ENCODE data around the gene PRRC2A.

PRRC2A gene

DNA sequence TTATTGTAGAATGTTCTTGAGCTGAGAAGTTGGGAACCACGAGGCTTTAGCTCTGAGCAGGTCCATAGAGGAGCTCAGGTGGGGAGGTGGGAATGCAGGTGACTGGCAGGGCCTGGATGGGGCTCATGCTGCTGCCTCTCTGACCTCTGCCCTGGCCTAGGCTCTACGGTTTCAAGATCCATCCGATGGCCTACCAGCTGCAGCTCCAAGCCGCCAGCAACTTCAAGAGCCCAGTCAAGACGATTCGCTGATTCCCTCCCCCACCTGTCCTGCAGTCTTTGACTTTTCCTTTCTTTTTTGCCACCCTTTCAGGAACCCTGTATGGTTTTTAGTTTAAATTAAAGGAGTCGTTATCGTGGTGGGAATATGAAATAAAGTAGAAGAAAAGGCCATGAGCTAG is 49.2 kb downstream of the PRRC2A start, which contains the start of gene LY6G5B:
Gene LY6G5B (plus strand): TSS at position 301 of the 400 bp plus-strand sequence. CDS start 975 bp downstream, outside the sequence.
- no peak for DNase-seq (ENCODE audit: low read depth)
- TF ChIP-seq, protein P1, sequence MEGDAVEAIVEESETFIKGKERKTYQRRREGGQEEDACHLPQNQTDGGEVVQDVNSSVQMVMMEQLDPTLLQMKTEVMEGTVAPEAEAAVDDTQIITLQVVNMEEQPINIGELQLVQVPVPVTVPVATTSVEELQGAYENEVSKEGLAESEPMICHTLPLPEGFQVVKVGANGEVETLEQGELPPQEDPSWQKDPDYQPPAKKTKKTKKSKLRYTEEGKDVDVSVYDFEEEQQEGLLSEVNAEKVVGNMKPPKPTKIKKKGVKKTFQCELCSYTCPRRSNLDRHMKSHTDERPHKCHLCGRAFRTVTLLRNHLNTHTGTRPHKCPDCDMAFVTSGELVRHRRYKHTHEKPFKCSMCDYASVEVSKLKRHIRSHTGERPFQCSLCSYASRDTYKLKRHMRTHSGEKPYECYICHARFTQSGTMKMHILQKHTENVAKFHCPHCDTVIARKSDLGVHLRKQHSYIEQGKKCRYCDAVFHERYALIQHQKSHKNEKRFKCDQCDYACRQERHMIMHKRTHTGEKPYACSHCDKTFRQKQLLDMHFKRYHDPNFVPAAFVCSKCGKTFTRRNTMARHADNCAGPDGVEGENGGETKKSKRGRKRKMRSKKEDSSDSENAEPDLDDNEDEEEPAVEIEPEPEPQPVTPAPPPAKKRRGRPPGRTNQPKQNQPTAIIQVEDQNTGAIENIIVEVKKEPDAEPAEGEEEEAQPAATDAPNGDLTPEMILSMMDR (IDR thresholded peaks at IDR 0.05; ENCODE audit: low read depth, low read length, missing control alignments) = no peak
- H3K4me3 ChIP-seq (ENCODE audit: low read depth, low read length) = no peak within 1 kb of the TSS

DNA sequence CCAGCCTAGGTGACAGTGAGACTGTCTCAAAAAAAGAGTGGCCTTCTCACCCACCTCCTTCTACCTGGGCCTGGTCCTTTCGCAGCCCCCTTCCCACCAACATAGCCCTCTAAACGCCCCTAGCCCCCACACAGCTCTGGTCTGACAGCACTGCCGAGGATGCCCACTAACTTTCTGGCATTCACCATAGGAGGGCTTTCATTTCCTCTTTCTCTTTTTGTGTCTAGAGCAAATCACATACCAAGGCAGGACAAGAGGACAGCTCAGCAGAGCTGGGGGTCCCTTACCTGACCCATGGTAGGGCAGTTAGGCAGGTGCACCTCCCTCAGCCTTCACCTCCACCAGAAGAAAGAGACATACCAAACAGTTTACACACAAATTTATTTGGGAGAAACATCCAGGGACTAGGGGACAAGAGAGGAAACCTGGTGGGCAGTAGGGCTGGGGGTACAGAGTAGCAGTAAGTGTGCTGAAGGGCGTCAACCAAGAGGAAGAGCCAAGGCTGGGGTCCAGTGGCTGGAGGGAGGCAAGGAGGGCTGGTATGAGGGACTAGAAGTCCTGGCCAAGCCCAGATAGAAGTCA is 55.9 kb downstream of the PRRC2A start:
- TF ChIP-seq, protein P1 (IDR thresholded peaks at IDR 0.05; ENCODE audit: low read depth, low read length, missing control alignments) = no peak
- no peak for DNase-seq (ENCODE audit: low read depth)
- H3K4me3 ChIP-seq (ENCODE audit: low read depth, low read length) = no peak overlapping the region

DNA sequence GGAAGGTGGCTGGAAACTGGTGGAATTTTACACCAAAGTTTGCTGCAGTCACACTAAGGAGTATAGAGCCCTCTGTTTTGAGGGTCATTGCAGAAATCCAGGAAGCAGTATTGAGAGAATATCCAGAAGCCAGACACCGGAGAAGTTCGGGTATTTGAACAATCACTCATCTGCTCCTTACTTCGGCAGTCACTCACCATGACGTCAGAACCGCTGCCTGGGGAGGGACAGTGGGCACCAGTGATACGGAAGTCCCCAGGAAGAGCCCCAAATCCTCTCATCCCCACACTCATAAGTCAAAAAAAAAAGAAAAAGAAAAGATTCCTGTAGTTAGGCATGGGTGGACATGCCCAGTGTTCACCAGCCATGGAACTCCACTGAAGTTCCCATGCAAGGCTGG is 56.4 kb downstream of the PRRC2A start:
- TF ChIP-seq, protein P1 (IDR thresholded peaks at IDR 0.05; ENCODE audit: low read depth, low read length, missing control alignments) = no peak
- H3K4me3 ChIP-seq (ENCODE audit: low read depth, low read length) = no peak overlapping the region
- DNase-seq (ENCODE audit: low read depth) = no peak

DNA sequence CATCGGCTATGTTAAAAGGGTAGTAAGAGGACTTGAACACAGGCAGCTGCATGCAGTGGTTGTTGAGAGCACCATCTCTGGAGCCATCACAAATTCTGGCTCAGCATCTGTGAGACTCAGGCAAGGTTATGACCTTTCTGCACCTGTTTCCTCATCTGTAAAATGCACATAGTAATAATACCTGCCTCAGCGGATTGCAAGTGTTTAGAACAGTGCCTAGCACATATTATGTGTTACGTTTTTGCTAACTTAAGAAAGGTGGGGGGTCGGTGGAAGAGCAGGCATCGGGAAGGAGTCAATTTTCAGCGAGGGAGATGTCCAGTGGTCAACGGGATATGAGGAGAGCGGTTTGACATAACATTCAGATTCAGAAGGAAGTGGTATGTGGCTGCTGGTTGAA is 57.4 kb downstream of the PRRC2A start:
- DNase-seq (ENCODE audit: low read depth) = no peak
- H3K4me3 ChIP-seq (ENCODE audit: low read depth, low read length) = no peak overlapping the region
- TF ChIP-seq, protein P1 (IDR thresholded peaks at IDR 0.05; ENCODE audit: low read depth, low read length, missing control alignments) = no peak

DNA sequence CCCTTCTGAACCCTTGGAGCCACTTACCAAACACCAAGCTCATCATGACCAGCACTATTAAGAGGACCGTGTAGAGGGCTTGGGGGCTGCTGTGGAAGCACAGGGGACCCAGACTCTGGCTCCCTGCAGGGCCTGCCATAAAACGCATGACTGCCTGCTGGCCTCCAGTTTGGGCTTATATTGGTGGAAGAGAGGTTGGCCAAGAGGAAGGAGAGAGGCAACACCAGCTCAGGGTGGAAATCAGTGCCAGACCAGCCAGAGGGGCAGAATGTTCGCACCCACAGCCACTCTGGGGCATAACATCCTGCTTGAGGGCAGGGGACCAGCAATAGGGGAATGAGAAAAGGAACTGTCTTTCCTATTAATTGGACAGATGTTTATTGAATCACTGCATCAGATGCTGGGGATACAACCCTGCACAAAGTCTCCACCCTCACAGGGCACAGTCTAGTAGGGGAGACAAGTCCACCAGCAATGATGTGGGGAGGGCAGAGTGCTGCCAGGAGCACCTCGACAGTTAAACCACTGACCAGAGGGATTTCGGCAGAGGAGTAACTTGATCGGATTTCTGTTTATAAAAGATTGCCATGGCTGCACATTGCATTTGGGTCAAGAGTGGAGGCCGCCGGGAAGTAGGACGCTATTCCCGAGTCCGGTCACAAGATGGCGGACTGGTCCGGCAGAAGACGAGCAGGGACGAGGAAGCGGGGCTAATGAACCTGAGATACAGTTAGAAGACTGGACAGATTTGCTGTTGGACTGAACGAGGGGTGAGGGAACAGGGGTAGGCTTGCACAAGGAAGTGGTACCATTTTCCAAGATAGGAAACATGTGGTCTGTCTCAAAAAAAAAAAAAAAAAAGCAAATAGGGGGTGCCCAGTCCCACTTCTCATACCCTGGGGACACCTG is 60.0 kb downstream of the PRRC2A start, which contains the start of gene LY6G5C:
Gene LY6G5C (minus strand): TSS at position 842 of the 909 bp plus-strand sequence. CDS start 694 bp downstream, at position 148.
- TF ChIP-seq, protein P1 (IDR thresholded peaks at IDR 0.05; ENCODE audit: low read depth, low read length, missing control alignments) = peak; percentile 77
- DNase-seq (ENCODE audit: low read depth) = peak; percentile 61
- H3K4me3 ChIP-seq (ENCODE audit: low read depth, low read length) = peak within 1 kb of the TSS; percentile 44

DNA sequence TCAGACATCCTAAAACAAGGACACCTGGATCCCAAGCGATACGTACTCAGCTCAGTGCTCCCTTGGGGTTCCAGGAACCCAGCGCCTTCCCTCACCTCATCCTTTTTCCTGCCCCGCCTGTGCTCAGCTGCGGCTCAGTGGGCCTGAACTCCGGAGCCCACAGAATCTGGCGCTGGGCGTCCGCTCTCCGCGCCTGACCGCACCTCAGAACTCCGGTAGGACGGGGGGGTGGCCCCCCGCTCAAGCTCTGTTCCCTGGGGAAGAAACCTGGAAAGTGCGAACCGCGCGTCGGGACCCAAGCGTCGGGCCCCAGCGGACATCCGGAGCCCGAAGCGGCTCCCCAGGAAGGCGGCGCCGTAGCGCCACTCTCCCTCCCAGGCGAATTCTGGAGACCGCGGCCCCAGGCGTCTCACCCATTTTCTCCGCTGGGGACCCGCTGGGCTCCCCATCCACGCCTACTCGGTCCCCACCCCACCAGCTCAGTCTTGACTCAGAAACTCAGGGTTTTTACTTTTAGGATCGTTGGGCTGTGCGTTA is 60.7 kb downstream of the PRRC2A start:
- no peak for DNase-seq (ENCODE audit: low read depth)
- TF ChIP-seq, protein P1 (IDR thresholded peaks at IDR 0.05; ENCODE audit: low read depth, low read length, missing control alignments) = peak; percentile 15
- peak overlapping the region; percentile 44 for H3K4me3 ChIP-seq (ENCODE audit: low read depth, low read length)

Measured in GM12864 (cell line).